Stimulated activated CD8-positive, alpha-beta memory T cell treated with anti-CD3 and anti-CD28 coated beads, Interleukin-12 subunit alpha, Interleukin-12 subunit beta, amount 100 ng/mL, for 1 hour (primary cell): ENCODE measurements around the gene VRK1.

ENCODE experiments used
- DNase-seq: peaks from one replicate; pipeline ENCODE4 v3.0.0-alpha.2; 2020; ENCODE audit warnings: low read depth

VRK1 gene

GRCh38 chr14:96826818-96827217 is 29.6 kb downstream of the VRK1 start:
- no peak for DNase-seq

- DNase-seq = no peak
Measured at GRCh38 chr14:96827290-96827689, 30.1 kb downstream of the VRK1 start.

- DNase-seq = no peak
Measured at GRCh38 chr14:96829791-96830190, 32.6 kb downstream of the VRK1 start.

GRCh38 chr14:96830946-96831345 is 33.8 kb downstream of the VRK1 start:
- no peak for DNase-seq

- no peak for DNase-seq
Measured at GRCh38 chr14:96832351-96832750, 35.2 kb downstream of the VRK1 start.

- no peak for DNase-seq
Measured at GRCh38 chr14:96838449-96838848, 41.3 kb downstream of the VRK1 start.

GRCh38 chr14:96839251-96839650 is 42.1 kb downstream of the VRK1 start:
- DNase-seq = no peak

- DNase-seq = no peak
Measured at GRCh38 chr14:96843137-96843536, 46.0 kb downstream of the VRK1 start.

GRCh38 chr14:96844857-96845570 is 47.8 kb downstream of the VRK1 start:
- DNase-seq = no peak

GRCh38 chr14:96847451-96847850 is 50.3 kb downstream of the VRK1 start:
- no peak for DNase-seq

- no peak for DNase-seq
Measured at GRCh38 chr14:96848011-96848410, 50.8 kb downstream of the VRK1 start.

GRCh38 chr14:96849733-96850132 is 52.6 kb downstream of the VRK1 start:
- DNase-seq = no peak

- DNase-seq = no peak
Measured at GRCh38 chr14:96851694-96852381, 54.7 kb downstream of the VRK1 start.

- peak; percentile 6 for DNase-seq
Measured at GRCh38 chr14:96852823-96853422, 55.7 kb downstream of the VRK1 start.

GRCh38 chr14:96858643-96859042 is 61.5 kb downstream of the VRK1 start:
- DNase-seq = no peak

GRCh38 chr14:96861568-96862310 is 64.6 kb downstream of the VRK1 start:
- DNase-seq = no peak

- no peak for DNase-seq
Measured at GRCh38 chr14:96863327-96863985, 66.3 kb downstream of the VRK1 start.

GRCh38 chr14:96863986-96864330 is 66.8 kb downstream of the VRK1 start:
- DNase-seq = no peak

GRCh38 chr14:96867634-96868033 is 70.5 kb downstream of the VRK1 start:
- DNase-seq = no peak

- DNase-seq = no peak
Measured at GRCh38 chr14:96874127-96874526, 76.9 kb downstream of the VRK1 start.

GRCh38 chr14:96876747-96877146 is 79.6 kb downstream of the VRK1 start:
- no peak for DNase-seq

GRCh38 chr14:96881713-96882112 is 84.5 kb downstream of the VRK1 start:
- DNase-seq = no peak
